ENCODE results near the gene PPP1R2B. TPM values are rescaled to one million over a fixed set of nuclear protein-coding genes. Genes with fewer than 3 reads are reported as not detected.

The PPP1R2B gene
- total RNA-seq, 1 donor from 2014 or later, result 0.06 TPM

DNA sequence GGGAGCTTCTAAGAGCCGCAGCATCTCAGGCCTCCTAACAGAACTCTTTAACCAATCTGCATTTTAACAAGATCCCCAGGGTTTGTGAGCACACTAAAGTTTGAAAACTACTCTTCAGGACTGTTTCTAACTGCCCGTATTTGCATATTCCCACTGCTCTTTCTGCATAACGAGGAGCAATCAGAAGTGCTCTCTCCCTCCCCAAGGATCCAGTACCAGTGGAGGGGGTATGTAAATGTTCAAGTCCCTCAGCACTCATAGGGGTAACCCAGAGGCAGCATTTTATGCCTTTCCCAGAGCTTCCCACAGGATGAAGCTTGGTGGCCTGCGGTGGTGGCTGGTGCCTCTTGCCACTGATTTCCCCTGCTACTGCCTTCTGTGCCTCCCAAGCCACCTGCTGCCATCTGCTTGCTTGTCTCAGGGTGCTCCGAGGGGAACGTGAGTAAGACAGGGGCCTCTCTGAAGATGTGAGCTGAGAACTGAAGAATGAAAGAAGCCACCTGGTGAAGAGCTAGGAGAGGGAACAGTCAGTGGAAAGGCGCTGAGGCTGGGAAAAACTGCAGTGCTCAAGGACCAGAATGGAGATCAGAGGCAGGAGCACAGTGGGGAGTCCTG lies 30.0 kb upstream of the PPP1R2B start:
- TF ChIP-seq, protein P1, sequence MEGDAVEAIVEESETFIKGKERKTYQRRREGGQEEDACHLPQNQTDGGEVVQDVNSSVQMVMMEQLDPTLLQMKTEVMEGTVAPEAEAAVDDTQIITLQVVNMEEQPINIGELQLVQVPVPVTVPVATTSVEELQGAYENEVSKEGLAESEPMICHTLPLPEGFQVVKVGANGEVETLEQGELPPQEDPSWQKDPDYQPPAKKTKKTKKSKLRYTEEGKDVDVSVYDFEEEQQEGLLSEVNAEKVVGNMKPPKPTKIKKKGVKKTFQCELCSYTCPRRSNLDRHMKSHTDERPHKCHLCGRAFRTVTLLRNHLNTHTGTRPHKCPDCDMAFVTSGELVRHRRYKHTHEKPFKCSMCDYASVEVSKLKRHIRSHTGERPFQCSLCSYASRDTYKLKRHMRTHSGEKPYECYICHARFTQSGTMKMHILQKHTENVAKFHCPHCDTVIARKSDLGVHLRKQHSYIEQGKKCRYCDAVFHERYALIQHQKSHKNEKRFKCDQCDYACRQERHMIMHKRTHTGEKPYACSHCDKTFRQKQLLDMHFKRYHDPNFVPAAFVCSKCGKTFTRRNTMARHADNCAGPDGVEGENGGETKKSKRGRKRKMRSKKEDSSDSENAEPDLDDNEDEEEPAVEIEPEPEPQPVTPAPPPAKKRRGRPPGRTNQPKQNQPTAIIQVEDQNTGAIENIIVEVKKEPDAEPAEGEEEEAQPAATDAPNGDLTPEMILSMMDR (conservative IDR thresholded peaks at IDR 0.05; ENCODE audit: low read depth, low read length), result no peak
- no peak overlapping the region for H3K4me3 ChIP-seq (ENCODE audit: low read depth, low read length)
- DNase-seq (ENCODE audit: low read depth), result no peak

DNA sequence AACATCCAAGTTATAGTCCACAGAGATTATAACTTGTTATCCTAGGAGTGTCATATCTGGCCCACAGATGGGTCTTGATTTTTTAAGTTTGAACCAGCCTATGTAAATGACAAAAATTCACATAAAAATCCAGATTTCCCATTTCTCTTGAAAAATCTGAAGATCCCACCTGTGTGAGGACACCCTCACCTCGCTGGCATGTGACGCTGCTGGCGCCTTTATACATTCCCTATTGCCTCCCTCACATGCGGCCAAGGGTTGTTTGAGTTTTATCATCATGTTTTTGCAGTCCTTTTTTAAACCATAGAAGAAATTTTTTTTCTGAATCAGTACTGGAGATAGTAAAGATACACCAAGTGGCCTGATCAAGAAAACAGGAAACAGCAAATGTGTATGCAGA lies 25.9 kb upstream of the PPP1R2B start:
- DNase-seq (ENCODE audit: low read depth), result no peak
- TF ChIP-seq, protein P1 (conservative IDR thresholded peaks at IDR 0.05; ENCODE audit: low read depth, low read length), result no peak
- no peak overlapping the region for H3K4me3 ChIP-seq (ENCODE audit: low read depth, low read length)

DNA sequence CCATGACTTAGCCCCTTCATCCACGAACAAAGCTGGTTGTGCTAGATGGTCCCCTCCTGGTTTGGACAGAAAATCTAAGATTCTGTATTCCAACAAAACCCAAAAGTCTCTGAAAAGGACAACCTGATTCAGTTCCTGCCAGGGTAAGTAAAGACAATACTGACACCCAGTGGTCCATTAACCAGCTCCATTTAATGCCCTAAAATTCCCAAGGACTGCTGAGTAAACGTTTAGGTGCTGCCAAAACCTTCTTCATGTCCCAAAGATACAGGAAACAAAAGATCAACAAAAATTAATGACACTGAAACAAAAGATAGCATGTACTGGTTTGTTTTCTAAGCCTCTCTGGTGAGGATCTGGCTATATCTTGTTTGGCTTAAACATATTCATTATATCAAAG lies 25.3 kb upstream of the PPP1R2B start:
- no peak overlapping the region for H3K4me3 ChIP-seq (ENCODE audit: low read depth, low read length)
- TF ChIP-seq, protein P1 (conservative IDR thresholded peaks at IDR 0.05; ENCODE audit: low read depth, low read length), result peak; percentile 63
- DNase-seq (ENCODE audit: low read depth), result no peak

DNA sequence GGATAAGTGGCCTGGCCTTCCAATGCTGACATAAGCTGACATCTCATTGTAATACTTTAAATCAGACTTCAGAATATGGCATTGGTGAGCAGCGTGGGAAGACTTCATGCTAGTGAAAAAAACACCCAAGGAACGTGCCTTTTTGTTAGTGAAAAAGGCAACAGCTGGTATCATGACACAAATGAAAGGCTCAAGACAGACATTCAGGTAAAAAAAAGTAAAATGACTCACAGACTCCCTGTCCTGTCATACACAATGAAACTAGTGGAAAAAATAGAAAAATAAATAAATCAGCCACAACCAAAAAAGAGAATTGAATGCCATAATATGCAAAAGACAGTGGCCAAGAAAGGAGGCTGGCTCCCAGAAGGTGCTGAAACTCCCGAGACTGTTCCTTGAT lies 24.4 kb upstream of the PPP1R2B start:
- no peak overlapping the region for H3K4me3 ChIP-seq (ENCODE audit: low read depth, low read length)
- TF ChIP-seq, protein P1 (conservative IDR thresholded peaks at IDR 0.05; ENCODE audit: low read depth, low read length), result no peak
- DNase-seq (ENCODE audit: low read depth), result no peak

DNA sequence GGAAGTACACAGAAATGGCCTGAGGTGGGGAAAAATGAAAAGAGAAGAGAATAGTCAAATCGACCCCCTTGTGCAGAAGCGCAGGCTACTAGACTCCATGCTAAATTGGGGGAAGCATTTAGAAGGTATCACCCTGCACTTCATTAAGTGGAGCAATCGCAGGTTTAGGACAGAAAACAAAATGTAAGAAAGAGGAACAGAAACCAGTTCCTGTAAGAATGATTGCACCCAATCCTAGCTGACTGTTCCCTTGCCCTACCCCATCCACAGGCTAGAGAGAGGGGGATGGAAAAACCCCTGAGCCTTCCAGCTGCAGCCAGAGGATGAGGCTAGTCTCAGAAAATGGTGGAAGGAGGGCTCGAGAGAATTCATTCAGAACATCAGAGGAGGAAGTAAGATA lies 23.9 kb upstream of the PPP1R2B start:
- DNase-seq (ENCODE audit: low read depth), result no peak
- no peak overlapping the region for H3K4me3 ChIP-seq (ENCODE audit: low read depth, low read length)
- TF ChIP-seq, protein P1 (conservative IDR thresholded peaks at IDR 0.05; ENCODE audit: low read depth, low read length), result no peak

DNA sequence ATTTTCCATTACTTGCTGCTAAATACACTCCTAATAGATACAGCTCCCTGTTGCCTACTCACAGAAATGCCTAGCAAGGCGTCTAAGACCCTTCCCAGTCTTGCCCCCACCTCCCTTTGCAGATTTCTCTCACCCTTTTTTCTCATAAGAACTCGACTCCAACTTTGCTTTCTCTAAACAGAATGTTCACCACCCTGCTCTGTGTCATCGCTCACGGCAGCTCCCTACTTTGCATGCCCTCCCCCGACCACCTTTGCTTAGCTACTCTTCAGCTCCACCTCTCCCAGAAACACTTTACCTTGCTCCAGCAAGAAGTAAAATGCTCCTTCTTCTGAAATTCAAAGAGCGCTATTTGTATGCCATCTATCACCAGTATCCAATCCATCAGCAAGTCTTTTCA lies 15.2 kb upstream of the PPP1R2B start:
- TF ChIP-seq, protein P1 (conservative IDR thresholded peaks at IDR 0.05; ENCODE audit: low read depth, low read length), result no peak
- no peak overlapping the region for H3K4me3 ChIP-seq (ENCODE audit: low read depth, low read length)
- no peak for DNase-seq (ENCODE audit: low read depth)

DNA sequence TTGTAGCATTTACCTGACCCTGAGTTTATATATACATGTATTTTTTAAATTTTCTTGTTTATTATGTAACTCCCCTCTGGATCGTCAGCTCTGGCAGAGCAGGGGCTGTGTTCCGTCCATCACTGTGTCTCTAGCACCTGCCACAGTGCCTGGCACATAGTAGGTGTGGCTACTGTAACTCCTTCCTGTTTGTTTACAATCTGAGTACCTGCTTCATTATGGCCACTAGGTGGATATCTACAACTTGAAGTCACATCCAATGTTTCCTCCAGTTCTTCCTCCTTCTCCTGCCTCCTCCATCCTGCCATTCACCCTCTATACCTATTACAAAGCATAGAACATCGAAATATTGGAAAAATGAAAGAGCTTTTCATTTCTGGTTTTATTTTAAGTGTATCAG lies 14.2 kb upstream of the PPP1R2B start:
- DNase-seq (ENCODE audit: low read depth), result no peak
- TF ChIP-seq, protein P1 (conservative IDR thresholded peaks at IDR 0.05; ENCODE audit: low read depth, low read length), result peak; percentile 60
- H3K4me3 ChIP-seq (ENCODE audit: low read depth, low read length), result no peak overlapping the region

All from epithelial cell of proximal tubule (primary cell).